ENCODE data around the gene RASAL1. TPM values are rescaled to one million over a fixed set of nuclear protein-coding genes. Genes with fewer than 3 reads are reported as not detected.

Gene RASAL1
- total RNA-seq, 1 experiment from 2014 or later: 8.1 TPM

DNA sequence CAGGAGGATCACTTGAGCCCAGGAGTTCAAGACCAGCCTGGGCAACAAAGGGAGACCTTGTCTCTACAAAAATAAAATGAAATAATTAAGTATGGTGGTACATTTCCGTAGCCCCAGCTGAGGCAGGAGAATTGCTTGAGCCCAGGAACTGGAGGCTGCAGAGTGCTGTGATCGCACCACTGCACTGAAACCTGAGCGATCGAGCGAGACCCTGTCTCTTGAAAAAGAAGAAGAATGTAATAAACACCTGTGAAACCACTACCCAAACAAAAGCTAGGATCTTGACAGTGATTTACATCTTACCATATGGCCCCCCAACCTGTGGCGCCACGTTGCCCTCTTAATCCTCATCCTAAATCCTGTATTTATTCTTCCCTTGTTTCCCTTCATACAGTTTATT, 84.8 kb downstream of the RASAL1 start:
- Mint-ChIP-seq H3K4me3 (no peak overlapping the region), H3K27ac (no peak overlapping the region), H3K36me3 (no peaks in the 10 kb centered on the region), H3K4me1 (peaks cover 3% of the 10 kb centered on the region; the same call in 1 of the 2 replicates), H3K27me3 (ENCODE audit: low read depth) (peaks cover 39% of the 10 kb centered on the region), H3K9me3 (no peaks in the 10 kb centered on the region)
- POLR2A ChIA-PET: no interaction called here
- TF ChIP-seq FOXK1 (CRISPR knock-in tag; IDR thresholded peaks at IDR 0.05): no peak
- TF ChIP-seq GABPB1 (CRISPR knock-in tag; IDR thresholded peaks at IDR 0.05): no peak
- TF ChIP-seq RELA (CRISPR knock-in tag; IDR thresholded peaks at IDR 0.05; ENCODE audit: borderline replicate concordance): no peak
- TF ChIP-seq, protein P1, sequence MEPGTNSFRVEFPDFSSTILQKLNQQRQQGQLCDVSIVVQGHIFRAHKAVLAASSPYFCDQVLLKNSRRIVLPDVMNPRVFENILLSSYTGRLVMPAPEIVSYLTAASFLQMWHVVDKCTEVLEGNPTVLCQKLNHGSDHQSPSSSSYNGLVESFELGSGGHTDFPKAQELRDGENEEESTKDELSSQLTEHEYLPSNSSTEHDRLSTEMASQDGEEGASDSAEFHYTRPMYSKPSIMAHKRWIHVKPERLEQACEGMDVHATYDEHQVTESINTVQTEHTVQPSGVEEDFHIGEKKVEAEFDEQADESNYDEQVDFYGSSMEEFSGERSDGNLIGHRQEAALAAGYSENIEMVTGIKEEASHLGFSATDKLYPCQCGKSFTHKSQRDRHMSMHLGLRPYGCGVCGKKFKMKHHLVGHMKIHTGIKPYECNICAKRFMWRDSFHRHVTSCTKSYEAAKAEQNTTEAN (CRISPR knock-in tag; IDR thresholded peaks at IDR 0.05): no peak
- TF ChIP-seq ETV6 (CRISPR knock-in tag; IDR thresholded peaks at IDR 0.05): no peak
- TF ChIP-seq, protein P2, sequence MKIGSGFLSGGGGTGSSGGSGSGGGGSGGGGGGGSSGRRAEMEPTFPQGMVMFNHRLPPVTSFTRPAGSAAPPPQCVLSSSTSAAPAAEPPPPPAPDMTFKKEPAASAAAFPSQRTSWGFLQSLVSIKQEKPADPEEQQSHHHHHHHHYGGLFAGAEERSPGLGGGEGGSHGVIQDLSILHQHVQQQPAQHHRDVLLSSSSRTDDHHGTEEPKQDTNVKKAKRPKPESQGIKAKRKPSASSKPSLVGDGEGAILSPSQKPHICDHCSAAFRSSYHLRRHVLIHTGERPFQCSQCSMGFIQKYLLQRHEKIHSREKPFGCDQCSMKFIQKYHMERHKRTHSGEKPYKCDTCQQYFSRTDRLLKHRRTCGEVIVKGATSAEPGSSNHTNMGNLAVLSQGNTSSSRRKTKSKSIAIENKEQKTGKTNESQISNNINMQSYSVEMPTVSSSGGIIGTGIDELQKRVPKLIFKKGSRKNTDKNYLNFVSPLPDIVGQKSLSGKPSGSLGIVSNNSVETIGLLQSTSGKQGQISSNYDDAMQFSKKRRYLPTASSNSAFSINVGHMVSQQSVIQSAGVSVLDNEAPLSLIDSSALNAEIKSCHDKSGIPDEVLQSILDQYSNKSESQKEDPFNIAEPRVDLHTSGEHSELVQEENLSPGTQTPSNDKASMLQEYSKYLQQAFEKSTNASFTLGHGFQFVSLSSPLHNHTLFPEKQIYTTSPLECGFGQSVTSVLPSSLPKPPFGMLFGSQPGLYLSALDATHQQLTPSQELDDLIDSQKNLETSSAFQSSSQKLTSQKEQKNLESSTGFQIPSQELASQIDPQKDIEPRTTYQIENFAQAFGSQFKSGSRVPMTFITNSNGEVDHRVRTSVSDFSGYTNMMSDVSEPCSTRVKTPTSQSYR (CRISPR knock-in tag; IDR thresholded peaks at IDR 0.05): no peak
- TF ChIP-seq PRRX2 (CRISPR knock-in tag; IDR thresholded peaks at IDR 0.05): no peak
- TF ChIP-seq, protein P3, sequence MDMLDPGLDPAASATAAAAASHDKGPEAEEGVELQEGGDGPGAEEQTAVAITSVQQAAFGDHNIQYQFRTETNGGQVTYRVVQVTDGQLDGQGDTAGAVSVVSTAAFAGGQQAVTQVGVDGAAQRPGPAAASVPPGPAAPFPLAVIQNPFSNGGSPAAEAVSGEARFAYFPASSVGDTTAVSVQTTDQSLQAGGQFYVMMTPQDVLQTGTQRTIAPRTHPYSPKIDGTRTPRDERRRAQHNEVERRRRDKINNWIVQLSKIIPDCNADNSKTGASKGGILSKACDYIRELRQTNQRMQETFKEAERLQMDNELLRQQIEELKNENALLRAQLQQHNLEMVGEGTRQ (CRISPR knock-in tag; IDR thresholded peaks at IDR 0.05): no peak
- no peak for TF ChIP-seq NFE2L1 (CRISPR knock-in tag; IDR thresholded peaks at IDR 0.05)
- no peak for TF ChIP-seq ZNF396 (CRISPR knock-in tag; IDR thresholded peaks at IDR 0.05; ENCODE audit: borderline replicate concordance)
- TF ChIP-seq ZNF232 (CRISPR knock-in tag; IDR thresholded peaks at IDR 0.05): no peak
- TF ChIP-seq, protein P4, sequence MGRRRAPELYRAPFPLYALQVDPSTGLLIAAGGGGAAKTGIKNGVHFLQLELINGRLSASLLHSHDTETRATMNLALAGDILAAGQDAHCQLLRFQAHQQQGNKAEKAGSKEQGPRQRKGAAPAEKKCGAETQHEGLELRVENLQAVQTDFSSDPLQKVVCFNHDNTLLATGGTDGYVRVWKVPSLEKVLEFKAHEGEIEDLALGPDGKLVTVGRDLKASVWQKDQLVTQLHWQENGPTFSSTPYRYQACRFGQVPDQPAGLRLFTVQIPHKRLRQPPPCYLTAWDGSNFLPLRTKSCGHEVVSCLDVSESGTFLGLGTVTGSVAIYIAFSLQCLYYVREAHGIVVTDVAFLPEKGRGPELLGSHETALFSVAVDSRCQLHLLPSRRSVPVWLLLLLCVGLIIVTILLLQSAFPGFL (CRISPR knock-in tag; IDR thresholded peaks at IDR 0.05; ENCODE audit: borderline replicate concordance): no peak
- ATAC-seq (no peak), DNase-seq (ENCODE audit: low spot score) (no peak)
- CTCF ChIA-PET: interaction anchor here (0.6 to 1.7 kb wide), 9 partner anchors 12 to 58 kb away, joined by 3 to 8 read pairs (median 4); no protein-coding TSS in a partner anchor

- H3K27ac Mint-ChIP-seq: no peak overlapping the region
- H3K4me1 Mint-ChIP-seq: peaks cover 3% of the 10 kb centered on the region; the same call in 1 of the 2 replicates
- ATAC-seq (peak; percentile 94), DNase-seq (ENCODE audit: low spot score) (peak; percentile 66)
- no peaks in the 10 kb centered on the region for H3K9me3 Mint-ChIP-seq
- no peaks in the 10 kb centered on the region for H3K36me3 Mint-ChIP-seq
- POLR2A ChIA-PET: no interaction called here
- peak; percentile 66; the same call in 1 of the 2 replicates for TF ChIP-seq ZNF121 (CRISPR knock-in tag; IDR thresholded peaks at IDR 0.05)
- TF ChIP-seq, protein P5, sequence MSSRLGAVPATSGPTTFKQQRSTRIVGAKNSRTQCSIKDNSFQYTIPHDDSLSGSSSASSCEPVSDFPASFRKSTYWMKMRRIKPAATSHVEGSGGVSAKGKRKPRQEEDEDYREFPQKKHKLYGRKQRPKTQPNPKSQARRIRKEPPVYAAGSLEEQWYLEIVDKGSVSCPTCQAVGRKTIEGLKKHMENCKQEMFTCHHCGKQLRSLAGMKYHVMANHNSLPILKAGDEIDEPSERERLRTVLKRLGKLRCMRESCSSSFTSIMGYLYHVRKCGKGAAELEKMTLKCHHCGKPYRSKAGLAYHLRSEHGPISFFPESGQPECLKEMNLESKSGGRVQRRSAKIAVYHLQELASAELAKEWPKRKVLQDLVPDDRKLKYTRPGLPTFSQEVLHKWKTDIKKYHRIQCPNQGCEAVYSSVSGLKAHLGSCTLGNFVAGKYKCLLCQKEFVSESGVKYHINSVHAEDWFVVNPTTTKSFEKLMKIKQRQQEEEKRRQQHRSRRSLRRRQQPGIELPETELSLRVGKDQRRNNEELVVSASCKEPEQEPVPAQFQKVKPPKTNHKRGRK (CRISPR knock-in tag; IDR thresholded peaks at IDR 0.05; ENCODE audit: borderline replicate concordance): no peak
- TF ChIP-seq, protein P6, sequence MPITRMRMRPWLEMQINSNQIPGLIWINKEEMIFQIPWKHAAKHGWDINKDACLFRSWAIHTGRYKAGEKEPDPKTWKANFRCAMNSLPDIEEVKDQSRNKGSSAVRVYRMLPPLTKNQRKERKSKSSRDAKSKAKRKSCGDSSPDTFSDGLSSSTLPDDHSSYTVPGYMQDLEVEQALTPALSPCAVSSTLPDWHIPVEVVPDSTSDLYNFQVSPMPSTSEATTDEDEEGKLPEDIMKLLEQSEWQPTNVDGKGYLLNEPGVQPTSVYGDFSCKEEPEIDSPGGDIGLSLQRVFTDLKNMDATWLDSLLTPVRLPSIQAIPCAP (CRISPR knock-in tag; IDR thresholded peaks at IDR 0.05): no peak
- TF ChIP-seq, protein P7, sequence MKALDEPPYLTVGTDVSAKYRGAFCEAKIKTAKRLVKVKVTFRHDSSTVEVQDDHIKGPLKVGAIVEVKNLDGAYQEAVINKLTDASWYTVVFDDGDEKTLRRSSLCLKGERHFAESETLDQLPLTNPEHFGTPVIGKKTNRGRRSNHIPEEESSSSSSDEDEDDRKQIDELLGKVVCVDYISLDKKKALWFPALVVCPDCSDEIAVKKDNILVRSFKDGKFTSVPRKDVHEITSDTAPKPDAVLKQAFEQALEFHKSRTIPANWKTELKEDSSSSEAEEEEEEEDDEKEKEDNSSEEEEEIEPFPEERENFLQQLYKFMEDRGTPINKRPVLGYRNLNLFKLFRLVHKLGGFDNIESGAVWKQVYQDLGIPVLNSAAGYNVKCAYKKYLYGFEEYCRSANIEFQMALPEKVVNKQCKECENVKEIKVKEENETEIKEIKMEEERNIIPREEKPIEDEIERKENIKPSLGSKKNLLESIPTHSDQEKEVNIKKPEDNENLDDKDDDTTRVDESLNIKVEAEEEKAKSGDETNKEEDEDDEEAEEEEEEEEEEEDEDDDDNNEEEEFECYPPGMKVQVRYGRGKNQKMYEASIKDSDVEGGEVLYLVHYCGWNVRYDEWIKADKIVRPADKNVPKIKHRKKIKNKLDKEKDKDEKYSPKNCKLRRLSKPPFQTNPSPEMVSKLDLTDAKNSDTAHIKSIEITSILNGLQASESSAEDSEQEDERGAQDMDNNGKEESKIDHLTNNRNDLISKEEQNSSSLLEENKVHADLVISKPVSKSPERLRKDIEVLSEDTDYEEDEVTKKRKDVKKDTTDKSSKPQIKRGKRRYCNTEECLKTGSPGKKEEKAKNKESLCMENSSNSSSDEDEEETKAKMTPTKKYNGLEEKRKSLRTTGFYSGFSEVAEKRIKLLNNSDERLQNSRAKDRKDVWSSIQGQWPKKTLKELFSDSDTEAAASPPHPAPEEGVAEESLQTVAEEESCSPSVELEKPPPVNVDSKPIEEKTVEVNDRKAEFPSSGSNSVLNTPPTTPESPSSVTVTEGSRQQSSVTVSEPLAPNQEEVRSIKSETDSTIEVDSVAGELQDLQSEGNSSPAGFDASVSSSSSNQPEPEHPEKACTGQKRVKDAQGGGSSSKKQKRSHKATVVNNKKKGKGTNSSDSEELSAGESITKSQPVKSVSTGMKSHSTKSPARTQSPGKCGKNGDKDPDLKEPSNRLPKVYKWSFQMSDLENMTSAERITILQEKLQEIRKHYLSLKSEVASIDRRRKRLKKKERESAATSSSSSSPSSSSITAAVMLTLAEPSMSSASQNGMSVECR (CRISPR knock-in tag; IDR thresholded peaks at IDR 0.05; ENCODE audit: borderline replicate concordance): no peak
- H3K27me3 Mint-ChIP-seq (ENCODE audit: low read depth): peaks cover 33% of the 10 kb centered on the region
- CTCF ChIA-PET: interaction anchor here (0.6 to 1.7 kb wide), 11 partner anchors 13 to 124 kb away, joined by 3 to 8 read pairs (median 4); no protein-coding TSS in a partner anchor
- H3K4me3 Mint-ChIP-seq: no peak overlapping the region
These were observed 85.4 kb downstream of the RASAL1 start for GRCh38 chr12:113049976-113050742.
